HEK293 (cell line): Measurements from ENCODE around the gene LHFPL6.

Experiments
- CTCF ChIA-PET: fragments of 350-600 bp; formaldehyde crosslinking; extraction: SDS; loops from one replicate; lab custom pipeline; 2021; ENCODE audit warnings: antibody characterized with exemption; lab: Yijun Ruan, JAX
- POLR2A ChIA-PET: fragments of 300-600 bp; formaldehyde crosslinking; extraction: SDS; loops from one replicate; lab custom pipeline; 2020; ENCODE audit warnings: antibody characterized with exemption, inconsistent platforms; lab: Yijun Ruan, JAX
- H3K27ac ChIP-seq: fragments of 200-500 bp; sonication (Bioruptor generic); 2 replicates; pipeline ENCODE4 v1.5.1; 2014; ENCODE audit warnings: low read depth, low read length, control low read depth, inconsistent platforms; ENCODE audit errors: extremely low read depth
- H3K36me3 ChIP-seq, 2 experiments: fragments of 200-500 bp in 1 of 2; sonication (Bioruptor generic) in 1 of 2; 1 replicate in 1 of 2; 2 replicates in 1 of 2; pipeline ENCODE4 v1.5.1; 2014 to 2017; ENCODE audit warnings: inconsistent platforms in 2 of 2, low read length in 2 of 2; ENCODE audit not compliant: control insufficient read depth in 2 of 2, insufficient read depth in 1 of 2
- H3K4me1 ChIP-seq: fragments of 200-500 bp; sonication (Bioruptor generic); 2 replicates; pipeline ENCODE4 v1.5.1; 2014; ENCODE audit warnings: mild to moderate bottlenecking, low read length, inconsistent platforms; ENCODE audit not compliant: control insufficient read depth, insufficient read depth
- H3K4me3 ChIP-seq: 2 replicates; pipeline ENCODE4 v1.5.1; 2011; ENCODE audit warnings: low read depth, mild to moderate bottlenecking, control low read depth, low read length, moderate library complexity
- H3K9me3 ChIP-seq: fragments of 200-500 bp; sonication (Bioruptor generic); 2 replicates; pipeline ENCODE4 v1.5.1; 2014; ENCODE audit warnings: low read depth, low read length, inconsistent platforms; ENCODE audit not compliant: control insufficient read depth, insufficient read depth
- REPIN1 ChIP-seq: fragments of 450-650 bp; formaldehyde crosslinking; IDR thresholded peaks from 2 replicates; pipeline ENCODE4 v1.5.1; 2017; ENCODE audit warnings: missing biosample characterization, missing genetic modification characterization, low read depth
- TRIM28 ChIP-seq: IDR thresholded peaks from 2 replicates; pipeline ENCODE4 v1.6.1; 2011; ENCODE audit warnings: low read length, control low read depth, borderline replicate concordance
- WT1 ChIP-seq: fragments of 450-650 bp; formaldehyde crosslinking; IDR thresholded peaks from 2 replicates; pipeline ENCODE4 v1.5.1; 2016; ENCODE audit warnings: missing biosample characterization, missing genetic modification characterization
- ZBTB11 ChIP-seq: fragments of 450-650 bp; formaldehyde crosslinking; conservative IDR thresholded peaks from 2 replicates; pipeline ENCODE4 v1.5.1; 2016; ENCODE audit warnings: low read depth, missing biosample characterization, missing genetic modification characterization
- ZBTB20 ChIP-seq: fragments of 450-650 bp; formaldehyde crosslinking; IDR thresholded peaks from 2 replicates; pipeline ENCODE4 v1.5.1; 2016; ENCODE audit warnings: missing biosample characterization, missing genetic modification characterization
- ZFHX2 ChIP-seq: fragments of 450-650 bp; formaldehyde crosslinking; conservative IDR thresholded peaks from 2 replicates; pipeline ENCODE4 v1.5.1; 2016; ENCODE audit warnings: missing biosample characterization, missing genetic modification characterization
- ZIC2 ChIP-seq: fragments of 450-650 bp; formaldehyde crosslinking; IDR thresholded peaks from 2 replicates; pipeline ENCODE4 v1.5.1; 2016; ENCODE audit warnings: missing biosample characterization, missing genetic modification characterization
- ZNF157 ChIP-seq: fragments of 450-650 bp; formaldehyde crosslinking; IDR thresholded peaks from 2 replicates; pipeline ENCODE4 v1.5.1; 2016; ENCODE audit warnings: missing biosample characterization, missing genetic modification characterization
- ZNF18 ChIP-seq: fragments of 450-650 bp; formaldehyde crosslinking; IDR thresholded peaks from 2 replicates; pipeline ENCODE4 v1.5.1; 2016; ENCODE audit warnings: missing biosample characterization, missing genetic modification characterization
- ZNF335 ChIP-seq: fragments of 450-650 bp; formaldehyde crosslinking; conservative IDR thresholded peaks from 2 replicates; pipeline ENCODE4 v1.5.1; 2016; ENCODE audit warnings: missing biosample characterization, missing genetic modification characterization
- ZNF341 ChIP-seq: fragments of 450-650 bp; formaldehyde crosslinking; IDR thresholded peaks from 2 replicates; pipeline ENCODE4; 2016; ENCODE audit warnings: low read depth, missing biosample characterization, missing genetic modification characterization
- ZNF394 ChIP-seq: fragments of 450-650 bp; formaldehyde crosslinking; IDR thresholded peaks from 2 replicates; pipeline ENCODE4 v1.5.1; 2016; ENCODE audit warnings: missing biosample characterization, missing genetic modification characterization, mild to moderate bottlenecking, moderate library complexity, borderline replicate concordance
- ZNF398 ChIP-seq: fragments of 450-650 bp; formaldehyde crosslinking; IDR thresholded peaks from 2 replicates; pipeline ENCODE4 v1.5.1; 2017; ENCODE audit warnings: missing biosample characterization, missing genetic modification characterization
- ZNF449 ChIP-seq: fragments of 450-650 bp; formaldehyde crosslinking; IDR thresholded peaks from 2 replicates; pipeline ENCODE4 v1.5.1; 2017; ENCODE audit warnings: missing biosample characterization, mild to moderate bottlenecking, missing genetic modification characterization, moderate library complexity
- ZNF660 ChIP-seq: fragments of 450-650 bp; IDR thresholded peaks from 2 replicates; pipeline ENCODE4 v1.5.1; 2018; ENCODE audit warnings: missing biosample characterization, mild to moderate bottlenecking, missing genetic modification characterization
- ZSCAN23 ChIP-seq: fragments of 450-650 bp; formaldehyde crosslinking; IDR thresholded peaks from 2 replicates; pipeline ENCODE4 v1.5.1; 2016; ENCODE audit warnings: missing biosample characterization, missing genetic modification characterization
- ZSCAN5A ChIP-seq: fragments of 450-650 bp; formaldehyde crosslinking; IDR thresholded peaks from 2 replicates; pipeline ENCODE4 v1.5.1; 2016; ENCODE audit warnings: missing biosample characterization, missing genetic modification characterization
- TF ChIP-seq, protein P1 (sequence below): sonication (generic); formaldehyde crosslinking; IDR thresholded peaks from 2 replicates; pipeline ENCODE4 v1.8.1; 2022; ENCODE audit warnings: mild to moderate bottlenecking, moderate library complexity, missing genetic modification reagents
- TF ChIP-seq, protein P2 (sequence below): fragments of 450-650 bp; formaldehyde crosslinking; IDR thresholded peaks from 2 replicates; pipeline ENCODE4 v1.5.1; 2016; ENCODE audit warnings: missing biosample characterization, missing genetic modification characterization
- TF ChIP-seq, protein P3 (sequence below): fragments of 450-650 bp; formaldehyde crosslinking; optimal IDR thresholded peaks from 2 replicates; pipeline ENCODE3; 2016; ENCODE audit warnings: missing biosample characterization, mild to moderate bottlenecking, missing genetic modification characterization

The LHFPL6 gene

DNA sequence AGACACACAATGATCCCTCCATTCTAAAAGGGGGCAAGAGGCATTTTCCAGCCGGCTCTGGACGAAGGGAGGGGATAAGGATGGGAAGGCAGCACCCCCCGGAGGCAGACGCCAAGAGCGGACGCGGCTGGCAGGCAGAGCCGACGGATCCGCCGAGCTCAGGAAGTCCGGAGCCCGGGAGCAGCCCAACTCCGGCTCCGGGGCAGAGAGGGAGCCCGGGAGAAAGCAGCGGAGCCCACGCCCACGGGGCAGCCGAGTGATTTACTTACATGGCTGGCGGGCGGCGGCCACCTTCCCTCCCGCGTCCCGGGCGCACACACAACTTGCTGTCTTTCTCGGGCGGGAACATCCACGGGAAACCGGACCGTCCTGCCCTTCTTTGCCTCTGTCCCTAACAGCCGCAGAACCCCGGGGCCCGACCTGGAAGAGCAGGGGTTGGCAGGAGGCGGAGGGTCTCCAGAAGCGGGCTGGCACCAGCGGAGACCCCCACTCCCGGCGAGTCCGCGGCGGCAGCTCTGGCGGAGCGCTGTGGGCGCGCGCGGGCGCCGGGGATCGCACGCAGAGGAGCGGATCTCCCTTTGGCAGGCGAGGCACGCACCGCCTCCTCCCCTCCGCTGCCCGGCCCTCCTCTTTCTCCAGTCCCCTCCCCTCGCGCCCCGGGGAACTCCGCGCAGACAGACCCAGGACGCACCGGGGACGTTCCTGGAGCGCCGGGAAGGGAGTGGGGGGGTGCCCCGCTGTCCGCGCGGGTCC lies at the start of gene LHFPL6 (continued):
- TF ChIP-seq, protein P1, sequence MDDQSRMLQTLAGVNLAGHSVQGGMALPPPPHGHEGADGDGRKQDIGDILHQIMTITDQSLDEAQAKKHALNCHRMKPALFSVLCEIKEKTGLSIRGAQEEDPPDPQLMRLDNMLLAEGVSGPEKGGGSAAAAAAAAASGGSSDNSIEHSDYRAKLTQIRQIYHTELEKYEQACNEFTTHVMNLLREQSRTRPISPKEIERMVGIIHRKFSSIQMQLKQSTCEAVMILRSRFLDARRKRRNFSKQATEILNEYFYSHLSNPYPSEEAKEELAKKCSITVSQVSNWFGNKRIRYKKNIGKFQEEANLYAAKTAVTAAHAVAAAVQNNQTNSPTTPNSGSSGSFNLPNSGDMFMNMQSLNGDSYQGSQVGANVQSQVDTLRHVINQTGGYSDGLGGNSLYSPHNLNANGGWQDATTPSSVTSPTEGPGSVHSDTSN (CRISPR knock-in tag), result peak; percentile 49; the same call in 1 of the 2 replicates
- TF ChIP-seq ZNF449 (tag by site-specific recombination) (peak; percentile 51; the same call in 1 of the 2 replicates), ZSCAN23 (tag by site-specific recombination) (no peak), ZSCAN5A (tag by site-specific recombination) (peak; percentile 75; the same call in 1 of the 2 replicates), WT1 (tag by site-specific recombination) (peak; percentile 77), ZBTB20 (tag by site-specific recombination) (peak; percentile 94), ZNF341 (tag by site-specific recombination) (peak; percentile 96), TRIM28 (no peak), ZBTB11 (tag by site-specific recombination) (peak; percentile 20; the same call in 1 of the 2 replicates), ZNF335 (tag by site-specific recombination) (peak; percentile 65), ZFHX2 (tag by site-specific recombination) (peak; percentile 57)
- TF ChIP-seq, protein P2, sequence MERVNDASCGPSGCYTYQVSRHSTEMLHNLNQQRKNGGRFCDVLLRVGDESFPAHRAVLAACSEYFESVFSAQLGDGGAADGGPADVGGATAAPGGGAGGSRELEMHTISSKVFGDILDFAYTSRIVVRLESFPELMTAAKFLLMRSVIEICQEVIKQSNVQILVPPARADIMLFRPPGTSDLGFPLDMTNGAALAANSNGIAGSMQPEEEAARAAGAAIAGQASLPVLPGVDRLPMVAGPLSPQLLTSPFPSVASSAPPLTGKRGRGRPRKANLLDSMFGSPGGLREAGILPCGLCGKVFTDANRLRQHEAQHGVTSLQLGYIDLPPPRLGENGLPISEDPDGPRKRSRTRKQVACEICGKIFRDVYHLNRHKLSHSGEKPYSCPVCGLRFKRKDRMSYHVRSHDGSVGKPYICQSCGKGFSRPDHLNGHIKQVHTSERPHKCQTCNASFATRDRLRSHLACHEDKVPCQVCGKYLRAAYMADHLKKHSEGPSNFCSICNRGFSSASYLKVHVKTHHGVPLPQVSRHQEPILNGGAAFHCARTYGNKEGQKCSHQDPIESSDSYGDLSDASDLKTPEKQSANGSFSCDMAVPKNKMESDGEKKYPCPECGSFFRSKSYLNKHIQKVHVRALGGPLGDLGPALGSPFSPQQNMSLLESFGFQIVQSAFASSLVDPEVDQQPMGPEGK (tag by site-specific recombination), result peak; percentile 65

DNA sequence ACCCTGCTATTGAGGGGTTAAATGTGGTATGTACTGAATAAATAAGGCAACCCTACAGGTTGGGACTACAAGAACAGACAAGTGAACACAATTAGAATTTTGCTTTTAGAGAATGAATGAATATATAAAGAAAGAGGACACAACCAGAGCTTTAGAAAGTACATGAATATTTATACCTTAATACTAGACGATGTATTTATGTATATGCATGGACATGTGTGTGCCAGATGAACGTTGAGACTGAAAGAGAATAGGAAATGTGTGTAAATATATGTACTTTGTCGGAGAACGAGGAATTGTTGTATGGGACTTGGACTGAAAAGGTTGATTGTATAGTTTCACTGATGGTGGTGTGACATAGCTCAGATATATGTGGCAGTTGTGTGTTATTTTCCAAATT lies 43.1 kb upstream of the LHFPL6 start:
- CTCF ChIA-PET, result interaction anchor here (0.6 kb wide), 1 partner anchor 898 kb away, joined by 3 read pairs; no protein-coding TSS in a partner anchor
- POLR2A ChIA-PET, result no interaction called here
- TF ChIP-seq ZNF394 (no peak), ZNF660 (tag by site-specific recombination) (no peak), ZNF18 (no peak), ZIC2 (tag by site-specific recombination) (no peak), ZNF398 (tag by site-specific recombination) (no peak), ZNF157 (tag by site-specific recombination) (no peak), REPIN1 (tag by site-specific recombination) (no peak)
- TF ChIP-seq, protein P3, sequence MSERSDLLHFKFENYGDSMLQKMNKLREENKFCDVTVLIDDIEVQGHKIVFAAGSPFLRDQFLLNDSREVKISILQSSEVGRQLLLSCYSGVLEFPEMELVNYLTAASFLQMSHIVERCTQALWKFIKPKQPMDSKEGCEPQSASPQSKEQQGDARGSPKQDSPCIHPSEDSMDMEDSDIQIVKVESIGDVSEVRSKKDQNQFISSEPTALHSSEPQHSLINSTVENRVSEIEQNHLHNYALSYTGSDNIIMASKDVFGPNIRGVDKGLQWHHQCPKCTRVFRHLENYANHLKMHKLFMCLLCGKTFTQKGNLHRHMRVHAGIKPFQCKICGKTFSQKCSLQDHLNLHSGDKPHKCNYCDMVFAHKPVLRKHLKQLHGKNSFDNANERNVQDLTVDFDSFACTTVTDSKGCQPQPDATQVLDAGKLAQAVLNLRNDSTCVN (tag by site-specific recombination), result no peak

More for the DNA sequence above, 43.1 kb upstream of the LHFPL6 start:
- H3K4me3 ChIP-seq, result no peak overlapping the region
- no peaks in the 10 kb centered on the region for H3K36me3 ChIP-seq
- H3K27ac ChIP-seq, result no peak overlapping the region
- no peaks in the 10 kb centered on the region for H3K4me1 ChIP-seq
- no peaks in the 10 kb centered on the region for H3K9me3 ChIP-seq
